GM12878 (cell line): ENCODE measurements around the gene GALNT17. TPM values are rescaled to one million over a fixed set of nuclear protein-coding genes. Genes with fewer than 3 reads are reported as not detected.

Experiments used
- ATAC-seq: fragments of 200-7000 bp; cut with Tn5 transposase; 3 replicates; pipeline ENCODE4 v1.9.1; 2020; ENCODE audit warnings: mild to moderate bottlenecking, moderate library complexity
- BruUV-seq: library from RNA; stranded (reverse); fragments of 400-500 nt; replicated peaks from 2 replicates; lab custom pipeline; 2021; lab: Mats Ljungman, UMichigan
- CTCF ChIA-PET: fragments of 300-600 bp; sonication (Branson Sonifier 250); formaldehyde crosslinking; extraction: SDS; loops from one replicate; lab custom pipeline; 2021; ENCODE audit warnings: inconsistent platforms; lab: Yijun Ruan, JAX
- POLR2A ChIA-PET: fragments of 350-600 bp; formaldehyde crosslinking; extraction: SDS; loops from one replicate; lab custom pipeline; 2021; ENCODE audit warnings: inconsistent platforms; lab: Charles Lee
- RAD21 ChIA-PET: fragments of 300-600 bp; sonication (Branson Sonifier 250); formaldehyde crosslinking; loops from one replicate; lab custom pipeline; 2023; ENCODE audit warnings: antibody characterized with exemption; ENCODE audit not compliant: unreplicated experiment; lab: Charles Lee
- SMC1A ChIA-PET: fragments of 300-600 bp; sonication (Branson Sonifier 250); formaldehyde crosslinking; loops from one replicate; lab custom pipeline; 2023; ENCODE audit not compliant: unreplicated experiment, uncharacterized antibody; lab: Charles Lee
- DNase-seq: peaks from one replicate; pipeline ENCODE4 v3.0.0-alpha.2; 2011; ENCODE audit warnings: low read depth, low spot score
- FAIRE-seq: peaks from 3 replicates; lab custom pipeline; 2011; peaks lifted over from hg19 to GRCh38; lab: Jason Lieb, UNC
- H2AFZ ChIP-seq: 2 replicates; pipeline ENCODE4 v1.6.0; 2011; ENCODE audit warnings: low read depth, low read length, control low read depth; ENCODE audit not compliant: control insufficient read depth
- H3K27ac ChIP-seq: 2 replicates; pipeline ENCODE4 v1.5.1; 2011; ENCODE audit warnings: control low read depth; ENCODE audit not compliant: control insufficient read depth, insufficient read depth
- H3K27me3 ChIP-seq, 2 experiments: replicated peaks in 1 of 2; 2 replicates each; pipeline versions ENCODE4 v1.6.0 to v1.6.1; 2011; ENCODE audit warnings: low read length in 1 of 2; ENCODE audit not compliant: control insufficient read depth in 2 of 2, insufficient read depth in 2 of 2
- H3K36me3 ChIP-seq, 2 experiments: 2 replicates each; pipeline ENCODE4 v1.5.1; 2011; ENCODE audit warnings: low read length in 1 of 2; ENCODE audit not compliant: control insufficient read depth in 2 of 2, insufficient read depth in 2 of 2
- H3K4me1 ChIP-seq: 2 replicates; pipeline ENCODE4 v1.6.1; 2011; ENCODE audit warnings: mild to moderate bottlenecking, low read length, moderate library complexity, mixed read lengths; ENCODE audit not compliant: control insufficient read depth, insufficient read depth
- H3K4me2 ChIP-seq: 2 replicates; pipeline ENCODE4 v1.6.0; 2011; ENCODE audit warnings: control low read depth; ENCODE audit not compliant: control insufficient read depth, insufficient read depth
- H3K4me3 ChIP-seq: fragments of 200-600 bp; sonication (generic); 2 replicates; pipeline ENCODE4 v1.5.1; 2016
- H3K79me2 ChIP-seq: 2 replicates; pipeline ENCODE4 v1.6.0; 2011; ENCODE audit warnings: low read length; ENCODE audit not compliant: control insufficient read depth, insufficient read depth
- H3K9ac ChIP-seq: 2 replicates; pipeline ENCODE4 v1.8.0; 2011; ENCODE audit warnings: low read length, control low read depth, mixed read lengths; ENCODE audit not compliant: control insufficient read depth, insufficient read depth
- H3K9me3 ChIP-seq: replicated peaks from 3 replicates; pipeline ENCODE4 v1.5.1; 2011; ENCODE audit warnings: mild to moderate bottlenecking, low read length; ENCODE audit not compliant: control insufficient read depth, insufficient read depth
- H4K20me1 ChIP-seq: 2 replicates; pipeline ENCODE4 v1.6.0; 2011; ENCODE audit not compliant: control insufficient read depth, insufficient read depth
- FOXK2 ChIP-seq: fragments of 450-650 bp; IDR thresholded peaks from 2 replicates; pipeline ENCODE4 v1.6.1; 2017; ENCODE audit warnings: mild to moderate bottlenecking, moderate library complexity
- KDM1A ChIP-seq: fragments of 200-600 bp; sonication (generic); IDR thresholded peaks from 2 replicates; pipeline ENCODE4 v1.6.1; 2016; ENCODE audit warnings: borderline replicate concordance
- MYC ChIP-seq: IDR thresholded peaks from 2 replicates; pipeline ENCODE4 v1.6.1; 2011; ENCODE audit warnings: mild to moderate bottlenecking, low read length, moderate library complexity, inconsistent platforms; ENCODE audit not compliant: insufficient read depth, insufficient replicate concordance, insufficient read length, severe bottlenecking
- NR2C2 ChIP-seq: IDR thresholded peaks from 2 replicates; pipeline ENCODE4 v1.6.1; 2011; ENCODE audit warnings: borderline replicate concordance, low read depth; ENCODE audit not compliant: control insufficient read depth, insufficient read length
- POLR2AphosphoS2 ChIP-seq: IDR thresholded peaks from 2 replicates; pipeline ENCODE4 v1.6.1; 2011; ENCODE audit warnings: low read depth, mild to moderate bottlenecking, low read length, improper control_type of control experiment, moderate library complexity
- POU2F2 ChIP-seq: IDR thresholded peaks from 3 replicates; pipeline ENCODE4 v1.6.1; 2011; ENCODE audit warnings: low read depth, mild to moderate bottlenecking, low read length, borderline replicate concordance
- RAD51 ChIP-seq: fragments of 450-650 bp; IDR thresholded peaks from 2 replicates; pipeline ENCODE4 v1.6.1; 2016; ENCODE audit warnings: moderate library complexity, mild to moderate bottlenecking, inconsistent platforms
- RB1 ChIP-seq: fragments of 450-650 bp; formaldehyde crosslinking; IDR thresholded peaks from 2 replicates; pipeline ENCODE4 v1.6.1; 2017; ENCODE audit warnings: mild to moderate bottlenecking, borderline replicate concordance
- SIX5 ChIP-seq: IDR thresholded peaks from 2 replicates; pipeline ENCODE4 v1.6.1; 2011; ENCODE audit warnings: mild to moderate bottlenecking, low read depth, low read length, moderate library complexity; ENCODE audit not compliant: severe bottlenecking
- TAF1 ChIP-seq: IDR thresholded peaks from 2 replicates; pipeline ENCODE4 v1.6.1; 2011; ENCODE audit warnings: mild to moderate bottlenecking, low read depth, low read length, borderline replicate concordance
- ZSCAN29 ChIP-seq: fragments of 450-650 bp; IDR thresholded peaks from 2 replicates; pipeline ENCODE4 v1.6.1; 2017; ENCODE audit warnings: mild to moderate bottlenecking, moderate library complexity
- WGBS: methylation state at CpG from one replicate; pipeline ENCODE4 v1.1.6; 2016; ENCODE audit warnings: low lambda C conversion rate; ENCODE audit not compliant: insufficient replicate concordance, insufficient coverage; ENCODE audit errors: missing lambda C conversion rate; 5-methylcytosine and 5-hydroxymethylcytosine counted together
- in situ Hi-C: fragments of 300-500 bp; cut with MboI; formaldehyde crosslinking; loops from 9 replicates; pipeline ENCODE4 v1.14.3; 2018; ENCODE audit warnings: mixed read lengths
- intact Hi-C: fragments of 100-400 bp; cut with micrococcal nuclease; formaldehyde crosslinking; loops from one replicate; pipeline ENCODE4 v1.14.2; 2022; ENCODE audit not compliant: unreplicated experiment
- polyA plus RNA-seq, 11 experiments: library from polyadenylated mRNA; depleted of rRNA in 4 of 11; unstranded in 6 of 11; stranded (reverse) in 5 of 11; fragments of >200 nt; fragmentation: Nextera tagmentation in 4 of 11; fragmentation: Illumina TruSeq in 1 of 11; extraction: Ambion mirVana in 4 of 11; extraction: Trizol in 1 of 11; gene quantifications; 1 replicate in 1 of 11; 2 replicates in 10 of 11; pipeline versions ENCODE4 v1.2.1 to v1.2.3, GENCODE V29; 2011 to 2016; ENCODE audit warnings: inconsistent platforms in 2 of 11, missing spikeins in 2 of 11, low read depth in 1 of 11
- total RNA-seq, 4 experiments: library from RNA; depleted of rRNA in 3 of 4; stranded (reverse); fragments of >200 nt in 3 of 4; fragmentation: Illumina TruSeq in 1 of 4; extraction: Trizol in 1 of 4; gene quantifications; 2 replicates each; pipeline versions ENCODE4 v1.2.1 to v1.2.3, GENCODE V29; 2013 to 2021
- TF ChIP-seq, protein P1 (sequence below): fragments of 450-650 bp; IDR thresholded peaks from 2 replicates; pipeline ENCODE4 v1.6.1; 2017; ENCODE audit warnings: mild to moderate bottlenecking
- TF ChIP-seq, protein P2 (sequence below): IDR thresholded peaks from 2 replicates; pipeline ENCODE4 v1.6.1; 2012; ENCODE audit warnings: low read depth, low read length, improper control_type of control experiment
- TF ChIP-seq, protein P3 (sequence below): fragments of 450-650 bp; IDR thresholded peaks from 2 replicates; pipeline ENCODE4 v1.6.1; 2016; ENCODE audit warnings: mild to moderate bottlenecking
- TF ChIP-seq, protein P4 (sequence below): fragments of 450-650 bp; IDR thresholded peaks from 2 replicates; pipeline ENCODE4 v1.6.1; 2018; ENCODE audit warnings: borderline replicate concordance, mild to moderate bottlenecking; ENCODE audit not compliant: partially characterized antibody

Gene GALNT17
- total and polyA plus RNA-seq, 10 of the 15 experiments (the other 5 are each of a cell fraction or from before 2014, with no cell fraction given): 0.12 to 0.15 TPM; not detected in 8

DNA sequence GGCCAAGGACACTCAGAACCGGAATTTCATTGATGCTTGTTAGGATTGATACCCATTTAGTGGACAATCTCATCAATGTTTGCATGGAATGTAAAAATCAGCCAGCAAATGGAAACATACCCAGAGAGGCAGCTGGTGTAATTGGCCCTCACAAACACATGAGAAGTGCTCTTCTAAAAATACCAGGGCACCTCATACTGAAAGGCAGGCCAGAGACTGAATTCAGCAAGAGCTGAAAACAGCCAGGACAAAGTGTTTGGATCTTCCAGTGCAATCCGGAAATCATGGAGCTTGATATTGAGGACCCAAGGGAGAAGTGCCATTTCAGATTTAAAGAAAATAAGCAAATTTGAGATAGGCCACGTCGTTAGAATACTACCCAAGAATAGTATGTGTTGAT, 498.6 kb downstream of the GALNT17 start:
- in situ Hi-C loops: no loop called here

More for the DNA sequence above, 498.6 kb downstream of the GALNT17 start:
- Histone ChIP-seq H3K79me2 (no peaks in the 10 kb centered on the region), H2AFZ (no peak overlapping the region), H3K27ac (no peak overlapping the region), H4K20me1 (no peaks in the 10 kb centered on the region), H3K27me3 (no peaks in the 10 kb centered on the region), H3K9me3 (no peaks in the 10 kb centered on the region; the same call in 2 of the 3 replicates), H3K9ac (no peak overlapping the region), H3K4me2 (no peak overlapping the region), H3K4me3 (no peak overlapping the region), H3K4me1 (no peaks in the 10 kb centered on the region), H3K36me3 (no peaks in the 10 kb centered on the region)
- 30% methylated on average over 4 of the region's 4 CpGs for WGBS
- TF ChIP-seq KDM1A (no peak), SIX5 (no peak), POLR2AphosphoS2 (no peak), POU2F2 (no peak), TAF1 (no peak), ZSCAN29 (no peak), RB1 (no peak), NR2C2 (no peak), FOXK2 (no peak), MYC (no peak), RAD51 (no peak)
- TF ChIP-seq, protein P1, sequence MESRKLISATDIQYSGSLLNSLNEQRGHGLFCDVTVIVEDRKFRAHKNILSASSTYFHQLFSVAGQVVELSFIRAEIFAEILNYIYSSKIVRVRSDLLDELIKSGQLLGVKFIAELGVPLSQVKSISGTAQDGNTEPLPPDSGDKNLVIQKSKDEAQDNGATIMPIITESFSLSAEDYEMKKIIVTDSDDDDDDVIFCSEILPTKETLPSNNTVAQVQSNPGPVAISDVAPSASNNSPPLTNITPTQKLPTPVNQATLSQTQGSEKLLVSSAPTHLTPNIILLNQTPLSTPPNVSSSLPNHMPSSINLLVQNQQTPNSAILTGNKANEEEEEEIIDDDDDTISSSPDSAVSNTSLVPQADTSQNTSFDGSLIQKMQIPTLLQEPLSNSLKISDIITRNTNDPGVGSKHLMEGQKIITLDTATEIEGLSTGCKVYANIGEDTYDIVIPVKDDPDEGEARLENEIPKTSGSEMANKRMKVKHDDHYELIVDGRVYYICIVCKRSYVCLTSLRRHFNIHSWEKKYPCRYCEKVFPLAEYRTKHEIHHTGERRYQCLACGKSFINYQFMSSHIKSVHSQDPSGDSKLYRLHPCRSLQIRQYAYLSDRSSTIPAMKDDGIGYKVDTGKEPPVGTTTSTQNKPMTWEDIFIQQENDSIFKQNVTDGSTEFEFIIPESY: no peak
- TF ChIP-seq, protein P2, sequence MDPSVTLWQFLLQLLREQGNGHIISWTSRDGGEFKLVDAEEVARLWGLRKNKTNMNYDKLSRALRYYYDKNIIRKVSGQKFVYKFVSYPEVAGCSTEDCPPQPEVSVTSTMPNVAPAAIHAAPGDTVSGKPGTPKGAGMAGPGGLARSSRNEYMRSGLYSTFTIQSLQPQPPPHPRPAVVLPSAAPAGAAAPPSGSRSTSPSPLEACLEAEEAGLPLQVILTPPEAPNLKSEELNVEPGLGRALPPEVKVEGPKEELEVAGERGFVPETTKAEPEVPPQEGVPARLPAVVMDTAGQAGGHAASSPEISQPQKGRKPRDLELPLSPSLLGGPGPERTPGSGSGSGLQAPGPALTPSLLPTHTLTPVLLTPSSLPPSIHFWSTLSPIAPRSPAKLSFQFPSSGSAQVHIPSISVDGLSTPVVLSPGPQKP: no peak
- TF ChIP-seq, protein P3, sequence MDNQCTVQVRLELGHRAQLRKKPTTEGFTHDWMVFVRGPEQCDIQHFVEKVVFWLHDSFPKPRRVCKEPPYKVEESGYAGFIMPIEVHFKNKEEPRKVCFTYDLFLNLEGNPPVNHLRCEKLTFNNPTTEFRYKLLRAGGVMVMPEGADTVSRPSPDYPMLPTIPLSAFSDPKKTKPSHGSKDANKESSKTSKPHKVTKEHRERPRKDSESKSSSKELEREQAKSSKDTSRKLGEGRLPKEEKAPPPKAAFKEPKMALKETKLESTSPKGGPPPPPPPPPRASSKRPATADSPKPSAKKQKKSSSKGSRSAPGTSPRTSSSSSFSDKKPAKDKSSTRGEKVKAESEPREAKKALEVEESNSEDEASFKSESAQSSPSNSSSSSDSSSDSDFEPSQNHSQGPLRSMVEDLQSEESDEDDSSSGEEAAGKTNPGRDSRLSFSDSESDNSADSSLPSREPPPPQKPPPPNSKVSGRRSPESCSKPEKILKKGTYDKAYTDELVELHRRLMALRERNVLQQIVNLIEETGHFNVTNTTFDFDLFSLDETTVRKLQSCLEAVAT: no peak
- TF ChIP-seq, protein P4, sequence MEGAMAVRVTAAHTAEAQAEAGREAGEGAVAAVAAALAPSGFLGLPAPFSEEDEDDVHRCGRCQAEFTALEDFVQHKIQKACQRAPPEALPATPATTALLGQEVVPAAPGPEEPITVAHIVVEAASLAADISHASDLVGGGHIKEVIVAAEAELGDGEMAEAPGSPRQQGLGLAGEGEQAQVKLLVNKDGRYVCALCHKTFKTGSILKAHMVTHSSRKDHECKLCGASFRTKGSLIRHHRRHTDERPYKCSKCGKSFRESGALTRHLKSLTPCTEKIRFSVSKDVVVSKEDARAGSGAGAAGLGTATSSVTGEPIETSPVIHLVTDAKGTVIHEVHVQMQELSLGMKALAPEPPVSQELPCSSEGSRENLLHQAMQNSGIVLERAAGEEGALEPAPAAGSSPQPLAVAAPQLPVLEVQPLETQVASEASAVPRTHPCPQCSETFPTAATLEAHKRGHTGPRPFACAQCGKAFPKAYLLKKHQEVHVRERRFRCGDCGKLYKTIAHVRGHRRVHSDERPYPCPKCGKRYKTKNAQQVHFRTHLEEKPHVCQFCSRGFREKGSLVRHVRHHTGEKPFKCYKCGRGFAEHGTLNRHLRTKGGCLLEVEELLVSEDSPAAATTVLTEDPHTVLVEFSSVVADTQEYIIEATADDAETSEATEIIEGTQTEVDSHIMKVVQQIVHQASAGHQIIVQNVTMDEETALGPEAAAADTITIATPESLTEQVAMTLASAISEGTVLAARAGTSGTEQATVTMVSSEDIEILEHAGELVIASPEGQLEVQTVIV: no peak
- no peak for FAIRE-seq
- DNase-seq: no peak
- ChIA-PET CTCF (interaction anchor here (0.7 kb wide), 1 partner anchor 46 kb away, joined by 3 read pairs; no protein-coding TSS in a partner anchor), RAD21 (no interaction called here), POLR2A (no interaction called here), SMC1A (no interaction called here)
- BruUV-seq: no TSS peak
- ATAC-seq: no peak
- intact Hi-C loops: no loop called here
